ENCODE measurements around the gene IRS1.

IRS1 gene

GRCh38 chr2:226705133-226705886 lies 94.3 kb downstream of the IRS1 start:
- no peak overlapping the region for H3K9ac ChIP-seq (ENCODE audit: low read depth, low read length)
- no peaks in the 10 kb centered on the region for H3K36me3 ChIP-seq (ENCODE audit: control insufficient read depth, insufficient read depth, low read length)
- H3K4me3 ChIP-seq (ENCODE audit: low read depth, low read length): no peak overlapping the region
- H3K27me3 ChIP-seq (ENCODE audit: control insufficient read depth, insufficient read depth, low read length): no peaks in the 10 kb centered on the region
- no peaks in the 10 kb centered on the region for H3K4me1 ChIP-seq (ENCODE audit: control insufficient read depth, insufficient read depth, low read length)
- H3K9me3 ChIP-seq (ENCODE audit: control insufficient read depth, insufficient read depth, low read length): no peaks in the 10 kb centered on the region

GRCh38 chr2:226703514-226703913 lies 96.1 kb downstream of the IRS1 start:
- Histone ChIP-seq H3K27me3 (ENCODE audit: control insufficient read depth, insufficient read depth, low read length) (no peaks in the 10 kb centered on the region), H3K9me3 (ENCODE audit: control insufficient read depth, insufficient read depth, low read length) (no peaks in the 10 kb centered on the region), H3K4me1 (ENCODE audit: control insufficient read depth, insufficient read depth, low read length) (no peaks in the 10 kb centered on the region), H3K36me3 (ENCODE audit: control insufficient read depth, insufficient read depth, low read length) (no peaks in the 10 kb centered on the region), H3K4me3 (ENCODE audit: low read depth, low read length) (no peak overlapping the region), H3K9ac (ENCODE audit: low read depth, low read length) (no peak overlapping the region)

GRCh38 chr2:226702376-226702775 lies 97.2 kb downstream of the IRS1 start:
- Histone ChIP-seq H3K27me3 (ENCODE audit: control insufficient read depth, insufficient read depth, low read length) (no peaks in the 10 kb centered on the region), H3K36me3 (ENCODE audit: control insufficient read depth, insufficient read depth, low read length) (no peaks in the 10 kb centered on the region), H3K4me1 (ENCODE audit: control insufficient read depth, insufficient read depth, low read length) (no peaks in the 10 kb centered on the region), H3K9ac (ENCODE audit: low read depth, low read length) (no peak overlapping the region), H3K9me3 (ENCODE audit: control insufficient read depth, insufficient read depth, low read length) (no peaks in the 10 kb centered on the region), H3K4me3 (ENCODE audit: low read depth, low read length) (no peak overlapping the region)

GRCh38 chr2:226701052-226701451 lies 98.6 kb downstream of the IRS1 start:
- Histone ChIP-seq H3K9ac (ENCODE audit: low read depth, low read length) (no peak overlapping the region), H3K4me1 (ENCODE audit: control insufficient read depth, insufficient read depth, low read length) (peaks cover 5% of the 10 kb centered on the region), H3K4me3 (ENCODE audit: low read depth, low read length) (no peak overlapping the region), H3K36me3 (ENCODE audit: control insufficient read depth, insufficient read depth, low read length) (no peaks in the 10 kb centered on the region), H3K27me3 (ENCODE audit: control insufficient read depth, insufficient read depth, low read length) (no peaks in the 10 kb centered on the region), H3K9me3 (ENCODE audit: control insufficient read depth, insufficient read depth, low read length) (no peaks in the 10 kb centered on the region)

- Histone ChIP-seq H3K36me3 (ENCODE audit: control insufficient read depth, insufficient read depth, low read length) (no peaks in the 10 kb centered on the region), H3K4me1 (ENCODE audit: control insufficient read depth, insufficient read depth, low read length) (peaks cover 7% of the 10 kb centered on the region), H3K27me3 (ENCODE audit: control insufficient read depth, insufficient read depth, low read length) (no peaks in the 10 kb centered on the region), H3K9ac (ENCODE audit: low read depth, low read length) (no peak overlapping the region), H3K4me3 (ENCODE audit: low read depth, low read length) (no peak overlapping the region), H3K9me3 (ENCODE audit: control insufficient read depth, insufficient read depth, low read length) (no peaks in the 10 kb centered on the region)
Observed at GRCh38 chr2:226699321-226699720, 100.3 kb downstream of the IRS1 start.

- Histone ChIP-seq H3K9me3 (ENCODE audit: control insufficient read depth, insufficient read depth, low read length) (no peaks in the 10 kb centered on the region), H3K4me1 (ENCODE audit: control insufficient read depth, insufficient read depth, low read length) (peaks cover 9% of the 10 kb centered on the region), H3K36me3 (ENCODE audit: control insufficient read depth, insufficient read depth, low read length) (no peaks in the 10 kb centered on the region), H3K9ac (ENCODE audit: low read depth, low read length) (no peak overlapping the region), H3K27me3 (ENCODE audit: control insufficient read depth, insufficient read depth, low read length) (no peaks in the 10 kb centered on the region), H3K4me3 (ENCODE audit: low read depth, low read length) (no peak overlapping the region)
Observed at GRCh38 chr2:226698671-226699070, 100.9 kb downstream of the IRS1 start.

- Histone ChIP-seq H3K4me1 (ENCODE audit: control insufficient read depth, insufficient read depth, low read length) (peaks cover 9% of the 10 kb centered on the region), H3K4me3 (ENCODE audit: low read depth, low read length) (no peak overlapping the region), H3K9me3 (ENCODE audit: control insufficient read depth, insufficient read depth, low read length) (no peaks in the 10 kb centered on the region), H3K27me3 (ENCODE audit: control insufficient read depth, insufficient read depth, low read length) (no peaks in the 10 kb centered on the region), H3K36me3 (ENCODE audit: control insufficient read depth, insufficient read depth, low read length) (no peaks in the 10 kb centered on the region), H3K9ac (ENCODE audit: low read depth, low read length) (no peak overlapping the region)
Observed at GRCh38 chr2:226694586-226695284, 104.9 kb downstream of the IRS1 start.

GRCh38 chr2:226694149-226694548 lies 105.5 kb downstream of the IRS1 start:
- Histone ChIP-seq H3K36me3 (ENCODE audit: control insufficient read depth, insufficient read depth, low read length) (no peaks in the 10 kb centered on the region), H3K9me3 (ENCODE audit: control insufficient read depth, insufficient read depth, low read length) (no peaks in the 10 kb centered on the region), H3K4me3 (ENCODE audit: low read depth, low read length) (no peak overlapping the region), H3K27me3 (ENCODE audit: control insufficient read depth, insufficient read depth, low read length) (no peaks in the 10 kb centered on the region), H3K9ac (ENCODE audit: low read depth, low read length) (no peak overlapping the region), H3K4me1 (ENCODE audit: control insufficient read depth, insufficient read depth, low read length) (peaks cover 9% of the 10 kb centered on the region)

GRCh38 chr2:226693521-226693920 lies 106.1 kb downstream of the IRS1 start:
- no peak overlapping the region for H3K4me3 ChIP-seq (ENCODE audit: low read depth, low read length)
- H3K36me3 ChIP-seq (ENCODE audit: control insufficient read depth, insufficient read depth, low read length): no peaks in the 10 kb centered on the region
- no peaks in the 10 kb centered on the region for H3K27me3 ChIP-seq (ENCODE audit: control insufficient read depth, insufficient read depth, low read length)
- peaks cover 9% of the 10 kb centered on the region for H3K4me1 ChIP-seq (ENCODE audit: control insufficient read depth, insufficient read depth, low read length)
- H3K9me3 ChIP-seq (ENCODE audit: control insufficient read depth, insufficient read depth, low read length): no peaks in the 10 kb centered on the region
- no peak overlapping the region for H3K9ac ChIP-seq (ENCODE audit: low read depth, low read length)

GRCh38 chr2:226692521-226693126 lies 107.0 kb downstream of the IRS1 start:
- Histone ChIP-seq H3K9ac (ENCODE audit: low read depth, low read length) (no peak overlapping the region), H3K4me3 (ENCODE audit: low read depth, low read length) (no peak overlapping the region), H3K36me3 (ENCODE audit: control insufficient read depth, insufficient read depth, low read length) (no peaks in the 10 kb centered on the region), H3K27me3 (ENCODE audit: control insufficient read depth, insufficient read depth, low read length) (no peaks in the 10 kb centered on the region), H3K4me1 (ENCODE audit: control insufficient read depth, insufficient read depth, low read length) (peaks cover 9% of the 10 kb centered on the region), H3K9me3 (ENCODE audit: control insufficient read depth, insufficient read depth, low read length) (no peaks in the 10 kb centered on the region)

GRCh38 chr2:226691255-226691654 lies 108.4 kb downstream of the IRS1 start:
- no peak overlapping the region for H3K4me3 ChIP-seq (ENCODE audit: low read depth, low read length)
- peaks cover 7% of the 10 kb centered on the region for H3K4me1 ChIP-seq (ENCODE audit: control insufficient read depth, insufficient read depth, low read length)
- no peaks in the 10 kb centered on the region for H3K27me3 ChIP-seq (ENCODE audit: control insufficient read depth, insufficient read depth, low read length)
- H3K36me3 ChIP-seq (ENCODE audit: control insufficient read depth, insufficient read depth, low read length): no peaks in the 10 kb centered on the region
- no peaks in the 10 kb centered on the region for H3K9me3 ChIP-seq (ENCODE audit: control insufficient read depth, insufficient read depth, low read length)
- H3K9ac ChIP-seq (ENCODE audit: low read depth, low read length): no peak overlapping the region

All from iPS-15b (cell line).